GM19438 (cell line): ENCODE measurements around the gene SSUH2.
A peak's percentile ranks its signal among the peaks of the same experiment; 100 is the strongest.
"Not testable (repeated sequence)": the region's sequence is repeated elsewhere in the genome, so short reads cannot be mapped to it uniquely, and the experiment has no call there.

Experiments used
- ATAC-seq: cut with Tn5 transposase; IDR thresholded peaks from one replicate; pipeline ENCODE4 v1.9.1; 2021; ENCODE audit warnings: low read depth; ENCODE audit not compliant: unreplicated experiment

The SSUH2 gene

GRCh38 chr3:8593021-8593827 lies 51.4 kb downstream of the SSUH2 start:
- no peak for ATAC-seq

GRCh38 chr3:8589880-8590556 lies 54.6 kb downstream of the SSUH2 start:
- ATAC-seq, result no peak

- no peak for ATAC-seq
These were observed 59.9 kb downstream of the SSUH2 start for GRCh38 chr3:8584661-8585060.

GRCh38 chr3:8581806-8582445 lies 62.7 kb downstream of the SSUH2 start:
- no peak for ATAC-seq

GRCh38 chr3:8581373-8581772 lies 63.2 kb downstream of the SSUH2 start:
- no peak for ATAC-seq

GRCh38 chr3:8580434-8580833 lies 64.2 kb downstream of the SSUH2 start:
- not testable (repeated sequence) for ATAC-seq

GRCh38 chr3:8579943-8580342 lies 64.7 kb downstream of the SSUH2 start:
- ATAC-seq, result no peak

- ATAC-seq, result peak; percentile 97
These were observed 65.5 kb downstream of the SSUH2 start for GRCh38 chr3:8579096-8579495.

GRCh38 chr3:8578282-8578681 lies 66.3 kb downstream of the SSUH2 start:
- no peak for ATAC-seq

GRCh38 chr3:8576841-8577571 lies 67.6 kb downstream of the SSUH2 start:
- no peak for ATAC-seq

GRCh38 chr3:8576436-8576835 lies 68.2 kb downstream of the SSUH2 start:
- ATAC-seq, result no peak

GRCh38 chr3:8575364-8576104 lies 69.1 kb downstream of the SSUH2 start:
- no peak for ATAC-seq

- ATAC-seq, result no peak
These were observed 69.8 kb downstream of the SSUH2 start for GRCh38 chr3:8574670-8575322.

GRCh38 chr3:8574040-8574669 lies 70.4 kb downstream of the SSUH2 start:
- ATAC-seq, result no peak

GRCh38 chr3:8573342-8573926 lies 71.2 kb downstream of the SSUH2 start:
- ATAC-seq, result no peak

- ATAC-seq, result no peak
These were observed 73.3 kb downstream of the SSUH2 start for GRCh38 chr3:8571256-8571655.
